Activated T-cell treated with anti-CD3 and anti-CD28 coated beads for 48 hours (primary cell): Measurements from ENCODE around the gene SMG6.
"Not testable (repeated sequence)": the region's sequence is repeated elsewhere in the genome, so short reads cannot be mapped to it uniquely, and the experiment has no call there.

Source experiments
- DNase-seq: peaks from one replicate; pipeline ENCODE4 v3.0.0-alpha.2; 2020; ENCODE audit warnings: low read depth

Gene SMG6

DNA sequence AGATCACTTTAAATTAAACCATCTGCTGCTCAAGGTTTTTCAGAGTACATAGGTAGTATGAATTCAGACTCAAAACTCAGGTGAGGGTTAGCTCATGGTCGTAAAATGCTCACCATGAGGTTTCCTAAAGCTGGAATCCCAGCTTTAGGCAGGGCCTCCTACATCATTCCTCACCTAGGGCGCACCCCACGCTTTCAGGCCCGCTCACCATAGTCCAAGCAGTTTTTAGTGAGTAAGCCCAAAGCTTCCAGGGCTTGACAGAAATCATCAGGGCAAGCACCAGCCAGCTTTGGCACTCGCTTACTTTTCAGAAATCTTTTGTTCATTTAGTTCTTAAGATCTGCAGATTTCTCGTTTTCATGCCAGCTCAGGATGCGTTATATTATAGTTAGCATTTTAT, 158.9 kb downstream of the SMG6 start:
- DNase-seq: no peak

DNA sequence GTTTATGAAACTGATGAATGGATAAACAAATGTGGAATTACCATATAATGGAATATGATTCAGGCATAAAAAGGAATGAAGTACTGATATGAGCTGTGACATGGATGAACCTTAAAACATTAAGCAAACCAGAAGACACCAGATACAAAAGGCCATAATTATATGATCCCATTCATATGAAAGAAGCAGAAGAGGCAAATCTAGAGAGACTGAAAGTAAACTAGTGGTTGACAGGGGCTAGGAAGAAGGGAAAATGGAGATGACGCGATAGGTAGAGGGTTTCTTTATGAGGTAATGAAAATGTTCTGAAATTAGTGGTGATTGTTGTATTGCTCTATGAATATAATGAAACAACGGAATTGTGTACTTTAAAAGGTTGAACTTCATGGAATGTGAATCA, 160.3 kb downstream of the SMG6 start:
- no peak for DNase-seq

DNA sequence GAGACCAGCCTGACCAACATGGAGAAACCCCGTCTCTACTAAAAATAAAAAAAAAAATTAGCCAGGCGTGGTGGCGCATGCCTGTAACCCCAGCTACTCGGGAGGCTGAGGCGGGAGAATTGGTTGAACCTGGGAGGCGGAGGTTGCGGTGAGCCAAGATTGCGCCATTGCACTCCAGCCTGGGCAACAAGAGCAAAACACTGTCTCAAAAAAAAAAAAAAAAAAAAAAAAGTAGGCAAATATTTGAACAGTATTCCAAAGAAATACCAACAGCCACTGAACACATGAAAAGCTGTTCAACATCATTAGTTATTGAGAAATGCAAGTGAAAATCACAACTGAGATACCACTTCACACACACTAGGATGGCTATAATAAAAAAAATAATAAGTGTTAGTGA, 160.9 kb downstream of the SMG6 start:
- DNase-seq: not testable (repeated sequence)

DNA sequence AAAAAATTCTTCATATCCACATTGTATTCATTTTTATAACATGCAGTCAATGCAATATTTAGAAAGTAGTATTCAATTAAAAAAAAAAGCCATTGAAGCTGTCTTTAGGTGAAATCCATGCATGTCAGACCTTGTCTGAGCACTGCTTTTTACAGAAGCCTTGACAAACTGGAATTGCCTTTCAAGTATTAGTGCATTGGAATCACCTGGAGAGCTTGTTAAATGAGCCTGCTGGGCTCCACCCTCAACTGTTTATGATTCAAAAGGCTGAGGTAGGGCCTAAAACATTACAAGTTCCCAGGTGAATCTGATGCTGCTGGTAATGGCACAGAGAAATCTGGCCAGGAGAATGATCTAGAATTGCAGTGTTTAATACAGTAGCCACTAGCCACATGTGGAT, 162.9 kb downstream of the SMG6 start:
- no peak for DNase-seq

DNA sequence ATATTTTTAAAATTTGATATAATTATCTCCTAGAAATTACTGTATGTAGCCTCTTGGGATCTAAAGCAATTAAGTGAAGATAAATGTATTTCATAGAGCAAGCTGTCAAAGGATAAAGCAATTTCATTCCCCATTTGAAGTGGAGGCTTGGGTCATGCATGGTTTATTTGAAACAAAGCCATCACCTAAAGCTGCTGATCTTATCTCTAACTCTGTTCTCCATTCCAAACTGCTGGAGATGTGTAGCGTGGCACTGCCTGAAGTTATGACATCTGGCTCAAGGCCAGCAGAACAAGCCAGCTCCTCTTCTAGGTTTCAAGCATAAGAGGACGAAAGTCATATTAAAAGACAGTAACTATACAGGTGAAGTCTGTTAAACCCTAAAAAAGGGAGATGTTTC, 164.8 kb downstream of the SMG6 start:
- no peak for DNase-seq

DNA sequence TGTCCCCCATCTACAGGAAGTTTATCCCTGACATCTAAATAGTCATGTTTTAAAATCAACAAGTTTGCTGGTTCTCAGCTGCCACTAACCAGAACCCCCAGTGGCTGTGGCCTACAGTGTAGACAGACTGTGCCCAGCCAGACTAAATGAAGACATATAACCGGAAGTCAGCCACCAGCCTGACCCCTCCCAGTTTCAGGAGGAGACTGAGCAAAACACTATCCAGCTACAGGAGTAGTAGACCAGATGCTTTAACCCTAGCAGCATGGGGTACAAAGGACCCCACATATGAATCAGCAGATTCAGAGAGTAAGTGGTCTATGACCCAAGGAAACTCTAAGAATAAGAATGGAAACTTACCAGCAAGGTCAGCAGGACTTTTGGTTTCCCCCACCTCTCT, 165.3 kb downstream of the SMG6 start:
- DNase-seq: no peak

DNA sequence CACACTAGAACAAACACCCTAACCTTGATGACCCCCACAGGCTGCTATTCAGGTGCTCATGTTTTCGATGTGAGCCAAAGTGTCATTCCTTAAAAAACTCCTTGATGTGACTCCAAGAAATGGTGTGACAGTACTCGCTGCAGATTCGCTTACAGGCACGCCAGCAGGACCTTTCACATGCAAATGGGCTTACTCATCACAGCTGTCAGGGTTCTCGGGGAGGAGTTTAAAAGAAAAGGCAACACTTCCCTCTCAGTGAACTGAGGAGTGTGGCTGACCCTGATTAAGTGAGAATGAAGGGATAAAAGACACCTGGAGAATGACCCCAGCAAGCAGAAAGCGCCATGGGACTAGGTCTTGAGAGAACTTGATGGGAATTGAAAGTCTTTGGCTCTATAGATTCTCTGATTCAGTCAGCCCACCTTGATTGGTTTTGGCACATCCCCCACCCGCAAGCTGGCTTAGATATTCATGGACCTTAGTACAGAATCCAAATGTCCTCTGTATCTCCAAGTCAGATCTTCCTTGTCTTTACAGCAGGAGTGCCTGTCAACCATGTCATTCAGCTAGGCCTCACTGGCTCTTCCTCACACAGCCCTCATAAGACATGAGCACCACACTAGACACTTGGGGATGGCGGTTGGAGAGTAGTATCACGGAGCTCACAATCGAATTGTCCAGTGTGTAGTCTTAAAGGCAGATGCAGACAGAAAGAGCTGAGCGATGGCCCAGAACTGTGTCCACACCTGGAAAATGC, 166.1 kb downstream of the SMG6 start:
- no peak for DNase-seq

DNA sequence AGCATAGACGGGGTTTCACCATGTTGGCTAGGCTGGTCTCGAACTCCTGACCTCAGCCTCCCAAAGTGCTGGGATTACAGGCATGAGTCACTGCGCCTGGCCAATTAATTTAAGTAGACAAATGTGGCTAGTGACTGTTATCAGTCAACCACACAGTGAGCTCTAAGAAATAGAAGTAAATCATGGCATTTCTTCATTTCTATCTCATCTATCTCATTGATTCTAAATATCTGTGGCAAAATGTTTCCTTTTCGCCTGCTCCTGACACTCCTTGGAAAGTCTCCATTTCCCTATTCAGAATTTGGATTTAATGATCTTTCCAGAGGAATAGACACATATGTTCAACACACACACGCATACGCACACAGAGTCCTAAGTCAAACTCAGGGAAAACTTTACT, 167.3 kb downstream of the SMG6 start:
- DNase-seq: no peak

DNA sequence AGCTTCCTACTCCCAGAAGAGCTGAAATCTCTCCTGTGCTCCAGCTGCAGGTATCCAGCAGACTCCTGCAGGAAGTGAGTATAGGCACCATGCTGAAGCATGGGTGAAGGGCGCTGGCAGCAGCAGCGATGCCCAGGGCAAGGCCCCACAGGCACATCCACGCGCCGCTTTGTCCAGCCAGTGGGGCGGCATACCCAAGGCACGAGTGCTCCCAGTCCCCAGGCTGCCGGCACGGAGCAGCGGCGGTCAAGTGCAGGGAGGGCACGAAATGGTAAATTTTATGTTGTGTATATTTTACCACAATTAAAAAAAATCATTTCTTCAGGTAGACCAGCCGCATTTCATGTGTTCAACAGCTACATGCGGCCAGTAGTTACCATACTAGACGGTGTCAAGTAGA, 175.6 kb downstream of the SMG6 start:
- no peak for DNase-seq

DNA sequence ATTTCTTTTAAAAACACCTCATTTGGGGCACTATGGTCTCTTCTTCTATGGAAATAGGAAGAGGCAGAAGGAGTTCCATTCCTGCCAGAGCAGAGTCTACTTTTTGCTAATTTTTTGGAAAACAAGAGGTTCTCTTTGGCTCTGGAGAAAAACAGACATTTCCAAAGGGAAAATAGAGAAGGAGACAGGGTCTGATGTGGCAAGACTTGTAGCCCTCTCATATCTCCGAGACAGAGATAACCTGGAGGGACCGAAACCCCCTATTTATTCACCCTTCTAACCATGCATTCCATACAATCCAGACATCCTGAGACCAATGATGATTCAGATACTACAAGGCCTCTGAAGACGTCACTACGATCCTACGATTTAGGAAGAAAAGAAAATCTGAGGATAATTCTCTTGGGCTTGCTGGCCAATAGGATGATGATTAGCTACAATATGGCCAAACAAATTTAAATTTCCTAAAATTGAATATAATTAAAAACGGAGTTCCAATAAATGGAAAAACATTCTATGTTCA, 178.5 kb downstream of the SMG6 start:
- no peak for DNase-seq

DNA sequence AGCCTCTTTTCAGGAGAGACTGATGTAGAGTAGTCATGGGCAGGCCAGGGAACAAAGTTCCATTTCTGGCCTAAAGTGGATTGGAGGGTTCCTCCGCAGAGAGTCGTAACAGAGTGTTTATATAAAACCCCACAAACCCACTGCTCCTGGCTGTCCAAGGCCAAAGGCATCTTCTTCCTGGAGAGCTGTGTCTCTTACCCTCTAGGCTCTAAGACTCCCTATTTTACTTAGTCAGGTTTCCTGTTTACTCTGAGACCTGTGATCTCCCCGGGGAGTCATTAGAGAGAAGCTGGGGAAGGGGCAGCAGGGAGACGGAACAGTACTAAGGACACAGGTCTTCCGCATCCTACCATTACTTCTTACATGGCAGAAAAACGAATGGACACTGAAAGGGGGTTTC, 179.2 kb downstream of the SMG6 start:
- no peak for DNase-seq

DNA sequence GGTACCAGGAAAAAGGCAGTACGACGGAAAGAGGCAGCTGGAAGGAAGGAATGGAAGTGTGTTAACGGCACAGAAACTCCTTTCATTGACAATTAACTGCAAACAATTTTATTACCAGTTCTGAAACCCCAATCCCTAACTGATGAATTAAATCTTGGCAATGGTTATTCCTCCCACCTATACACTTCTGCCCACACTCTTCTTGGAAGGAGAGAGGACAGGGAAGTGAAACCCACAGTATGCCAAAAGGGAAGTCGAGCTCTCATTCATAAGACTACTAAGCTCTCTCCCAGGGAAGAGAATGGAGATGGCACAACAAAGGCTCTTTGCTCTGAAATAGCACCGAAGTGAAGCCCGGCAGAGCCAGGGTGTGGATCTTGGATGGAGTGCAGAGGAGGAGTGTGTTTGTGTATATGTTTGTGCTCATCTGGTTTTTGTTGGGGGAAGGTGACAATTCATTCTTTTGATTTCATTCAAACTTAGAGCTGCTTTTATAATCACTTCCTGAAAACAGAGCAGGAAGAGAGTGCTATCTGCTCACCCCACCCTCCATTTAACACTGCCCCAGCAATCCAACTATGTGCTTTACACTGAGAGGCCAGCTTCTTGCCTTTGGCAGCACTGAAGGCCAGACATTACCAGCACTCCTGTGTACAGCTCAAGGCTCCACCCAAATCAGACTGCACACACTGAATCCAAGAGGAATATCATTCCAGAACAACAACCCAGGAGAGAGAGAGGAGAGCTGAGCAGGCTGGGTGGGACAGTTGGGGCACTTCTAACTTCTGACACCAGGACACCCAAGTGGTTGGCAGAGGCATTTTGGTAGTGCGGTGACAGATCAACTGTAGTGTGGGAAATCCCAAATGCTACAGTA, 180.0 kb downstream of the SMG6 start:
- no peak for DNase-seq

DNA sequence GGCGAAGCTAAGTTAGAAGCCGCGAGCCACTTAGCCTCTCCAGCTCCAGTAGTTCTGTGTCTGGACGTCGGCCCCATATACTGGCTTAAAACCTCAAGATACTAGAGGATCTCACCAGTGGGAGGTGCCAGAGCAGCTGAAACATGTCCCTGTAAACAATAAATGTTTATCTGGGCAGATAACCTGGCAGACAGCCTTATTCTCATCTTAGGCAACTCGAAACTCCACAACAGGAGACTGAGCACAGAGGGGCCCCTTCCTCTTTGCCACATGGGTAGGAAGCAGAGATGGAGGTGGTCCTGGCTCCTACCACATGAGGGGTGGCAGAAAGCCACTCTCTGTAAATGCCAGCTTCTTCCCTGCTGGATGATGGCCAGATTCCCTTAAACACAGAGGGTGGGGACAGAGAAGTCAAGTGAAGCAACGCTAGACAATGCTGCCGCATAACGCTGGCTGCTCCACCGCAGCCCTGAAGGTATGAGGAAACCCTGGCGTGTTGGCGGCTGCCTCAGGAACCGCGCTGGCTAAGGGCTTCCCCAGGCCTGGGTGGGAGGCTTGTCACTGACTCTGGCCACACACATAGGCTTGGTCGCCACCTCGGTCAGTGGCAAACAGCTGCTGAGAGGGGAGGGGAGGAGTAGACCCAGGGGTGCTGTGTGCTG, 180.8 kb downstream of the SMG6 start:
- DNase-seq: no peak

DNA sequence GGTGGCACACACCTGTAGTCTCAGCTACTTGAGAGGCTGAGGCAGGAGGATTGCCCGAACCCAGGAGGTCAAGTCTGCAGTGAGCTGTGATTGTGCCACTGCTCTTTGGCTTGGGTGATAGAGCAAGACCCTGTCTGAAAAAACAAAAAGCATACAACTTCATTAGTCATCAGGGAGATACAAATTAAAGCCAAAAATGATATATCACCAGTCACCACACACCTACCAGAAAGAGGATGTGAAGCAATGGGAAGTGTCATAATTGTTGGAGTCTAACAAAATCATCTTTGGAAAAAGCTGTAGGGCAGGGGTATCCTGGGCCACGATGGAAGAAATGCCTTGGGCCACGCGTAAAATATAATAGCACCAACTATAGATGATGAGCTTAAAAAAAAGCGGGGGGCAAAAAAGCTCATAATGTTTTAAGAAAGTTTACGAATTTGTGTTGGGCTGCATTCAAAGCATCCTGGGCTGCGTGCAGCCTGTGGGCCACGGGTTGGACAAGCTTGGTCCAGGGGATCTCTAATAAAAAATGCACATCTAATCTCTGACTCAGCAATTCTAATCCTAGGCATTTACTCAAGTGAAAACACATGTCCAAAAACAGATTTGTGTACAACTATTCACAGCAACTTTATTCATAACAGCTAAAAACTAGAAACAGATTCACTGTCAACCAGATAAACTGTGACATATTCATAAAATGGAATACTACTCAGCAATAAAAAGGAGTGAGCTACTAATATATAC, 182.8 kb downstream of the SMG6 start:
- no peak for DNase-seq

DNA sequence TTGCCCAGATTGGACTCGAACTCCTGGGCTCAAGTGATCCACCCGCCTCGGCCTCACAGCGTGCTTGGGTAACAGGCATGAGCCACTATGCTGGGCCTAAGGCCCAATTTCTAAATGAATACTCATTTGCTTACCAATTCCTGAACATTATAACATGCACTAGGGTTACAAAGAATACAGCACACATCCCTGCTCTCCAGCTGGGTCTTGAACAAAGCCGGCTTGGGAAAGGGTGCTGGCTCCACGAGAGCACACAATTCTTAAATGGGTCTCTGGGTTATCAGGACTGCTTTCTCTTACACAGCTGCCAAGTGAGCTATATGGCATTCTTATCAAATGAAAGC, 190.3 kb downstream of the SMG6 start:
- no peak for DNase-seq

DNA sequence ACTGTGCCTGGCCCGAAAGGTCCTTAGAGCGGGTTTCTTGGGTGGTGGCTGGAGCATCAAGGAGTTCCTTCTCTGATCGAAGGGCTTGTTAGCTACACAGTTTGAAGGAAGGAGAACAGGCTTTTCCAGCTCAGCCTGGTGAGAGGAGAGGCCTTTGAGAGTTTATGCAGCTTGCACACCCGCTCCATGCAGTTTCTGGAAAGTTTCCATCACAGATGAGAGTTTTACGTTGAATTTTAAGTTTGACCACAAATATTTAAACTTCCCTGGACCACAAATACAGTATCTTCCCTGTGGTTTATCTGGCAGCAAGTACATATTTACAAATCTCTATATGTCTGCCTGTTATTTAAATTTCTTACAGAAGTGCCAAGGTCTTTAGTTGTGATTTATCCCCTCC, 191.9 kb downstream of the SMG6 start:
- no peak for DNase-seq

DNA sequence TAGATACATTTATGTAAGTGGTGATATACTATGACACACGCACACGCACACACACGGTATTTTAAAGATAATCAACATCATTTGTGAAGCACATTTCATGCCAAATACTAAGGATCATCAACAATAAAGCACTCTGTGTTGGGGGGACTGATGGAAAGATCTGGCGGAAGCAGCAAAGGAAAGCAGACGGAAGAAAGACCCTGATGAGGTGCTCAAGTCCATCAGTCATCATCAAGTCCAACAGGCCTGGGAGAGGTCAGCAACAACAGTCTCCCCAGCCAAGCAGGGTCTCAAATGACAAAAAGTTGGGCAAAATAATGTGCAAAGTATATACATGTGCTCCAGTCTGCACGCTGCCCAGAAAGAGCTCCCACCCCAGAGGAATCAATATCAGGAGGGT, 193.1 kb downstream of the SMG6 start:
- no peak for DNase-seq

DNA sequence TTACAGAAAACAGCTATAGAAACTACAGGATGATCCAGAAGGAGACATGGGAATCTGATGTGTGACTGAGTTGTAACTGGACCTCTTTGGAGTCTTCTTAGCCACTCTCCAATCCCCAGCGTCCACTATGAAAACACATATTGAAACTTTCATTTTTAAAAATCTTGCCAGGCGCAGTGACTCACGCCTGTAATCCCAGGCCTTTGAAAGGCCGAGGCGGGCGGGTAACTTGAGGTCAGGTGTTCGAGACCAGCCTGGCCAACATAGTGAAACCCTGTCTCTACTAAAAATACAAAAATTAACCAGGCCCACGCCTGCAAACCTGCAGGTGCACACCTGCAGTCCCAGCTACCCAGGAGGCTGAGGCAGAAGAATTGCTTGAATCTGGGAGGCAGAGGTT, 195.4 kb downstream of the SMG6 start:
- no peak for DNase-seq

DNA sequence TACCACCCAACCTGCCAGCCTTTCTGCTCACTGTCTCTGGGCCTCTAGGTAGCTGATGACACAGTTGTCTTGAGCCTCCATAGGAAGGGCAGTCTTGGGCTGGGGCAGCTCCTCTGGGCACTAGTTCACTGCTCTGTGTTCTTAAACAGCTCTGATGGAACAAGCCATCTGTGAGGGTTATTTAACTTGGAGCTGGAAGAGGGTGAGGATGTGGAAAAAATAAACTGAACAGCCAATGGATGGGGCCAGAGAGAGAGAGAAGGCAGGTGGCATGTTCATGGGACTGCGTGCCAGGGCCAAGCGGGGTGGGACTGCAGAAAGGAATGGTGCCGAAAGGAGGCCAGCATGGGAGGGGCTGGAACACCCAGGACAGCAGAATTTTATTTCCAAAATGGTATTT, 196.1 kb downstream of the SMG6 start:
- no peak for DNase-seq

DNA sequence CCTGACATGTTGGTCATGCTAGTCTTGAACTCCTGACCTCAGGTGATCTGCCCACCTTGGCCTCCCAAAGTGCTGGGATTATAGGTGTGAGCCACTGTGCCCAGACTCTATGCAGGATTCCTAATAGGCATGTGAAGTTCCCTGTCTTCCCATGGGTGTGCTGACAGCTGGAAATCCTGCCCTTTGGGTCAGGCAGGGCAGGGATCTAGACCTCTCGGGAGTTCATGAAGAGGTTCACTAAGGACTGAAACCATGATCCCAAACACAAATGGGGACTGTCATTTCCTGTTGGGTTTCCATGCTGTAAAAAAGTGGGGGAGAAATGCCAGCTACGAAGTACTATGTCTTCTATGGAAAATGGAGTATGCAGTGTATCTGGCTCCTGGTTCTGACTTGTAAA, 196.5 kb downstream of the SMG6 start:
- no peak for DNase-seq

DNA sequence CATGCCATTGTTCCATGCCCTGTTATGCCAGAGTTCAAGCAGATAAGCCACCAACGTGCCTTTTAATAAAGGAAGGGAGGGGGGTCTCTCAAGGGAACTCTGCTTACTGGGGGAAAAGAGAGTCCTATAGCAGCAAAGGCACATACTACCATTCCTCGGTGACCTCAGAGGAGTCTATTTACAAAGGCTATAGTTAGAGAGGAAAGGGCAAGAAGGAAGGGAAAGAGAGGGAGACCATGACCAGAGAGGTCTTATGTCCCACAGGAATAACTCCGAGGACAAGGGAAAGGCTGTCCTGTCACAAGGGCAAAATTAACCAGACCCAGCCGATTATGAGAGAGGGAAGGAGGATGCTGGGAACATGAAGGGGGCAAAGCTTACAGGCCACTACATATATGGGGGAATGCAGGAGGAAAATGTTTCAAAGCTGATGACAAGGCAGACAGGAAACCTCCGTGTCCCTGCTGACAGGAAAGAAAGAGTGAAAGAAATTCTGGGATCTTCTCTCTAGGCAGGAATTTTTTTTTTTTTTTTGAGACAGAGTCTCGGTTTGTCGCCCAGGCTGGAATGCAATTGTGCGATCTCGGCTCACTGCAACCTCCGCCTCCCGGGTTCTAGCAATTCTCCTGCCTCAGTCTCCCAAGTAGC, 197.2 kb downstream of the SMG6 start:
- no peak for DNase-seq

DNA sequence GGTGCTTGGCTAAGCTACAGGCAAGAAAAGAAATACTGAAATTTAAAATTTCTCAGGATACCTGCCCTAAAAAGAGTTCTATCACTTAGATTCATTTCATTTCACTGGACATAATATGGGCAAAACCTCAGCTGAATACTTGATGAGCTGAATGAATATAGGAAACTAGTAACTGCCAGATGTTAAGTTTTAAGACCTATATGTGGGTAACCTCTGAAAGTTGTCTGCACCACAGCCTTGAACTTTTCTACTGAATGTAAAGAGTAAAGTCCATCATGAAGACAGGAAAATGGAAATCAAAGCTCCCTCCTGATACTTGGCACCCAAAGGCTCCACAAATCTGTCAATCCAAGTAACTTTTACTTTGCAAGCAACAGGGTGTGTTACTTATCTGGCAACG, 197.9 kb downstream of the SMG6 start:
- DNase-seq: no peak
